H1 (cell line): ENCODE measurements around the gene ABCC11. TPM values are rescaled to one million over a fixed set of nuclear protein-coding genes. Genes with fewer than 3 reads are reported as not detected.

ENCODE experiments used
- CTCF ChIA-PET: fragments of 300-600 bp; sonication (Branson Sonifier 250); formaldehyde crosslinking; loops from one replicate; lab custom pipeline; 2021; ENCODE audit not compliant: partially characterized antibody; lab: Charles Lee
- POLR2A ChIA-PET: fragments of 300-600 bp; sonication (Branson Sonifier 250); formaldehyde crosslinking; loops from one replicate; lab custom pipeline; 2021; ENCODE audit warnings: inconsistent platforms; ENCODE audit not compliant: partially characterized antibody; lab: Charles Lee
- DNase-seq, 2 experiments: peaks; one replicate each; pipeline versions ENCODE4 v3.0.0 to v3.0.0-alpha.2; 2010 to 2022; ENCODE audit warnings: low spot score in 2 of 2, low read depth in 1 of 2, mixed read lengths in 1 of 2
- FAIRE-seq: peaks from 2 replicates; lab custom pipeline; 2011; peaks lifted over from hg19 to GRCh38; lab: Jason Lieb, UNC
- H2AFZ ChIP-seq: 2 replicates; pipeline ENCODE4 v1.8.1; 2012; ENCODE audit warnings: low read length, inconsistent platforms
- H2AK5ac ChIP-seq: 2 replicates; pipeline ENCODE4 v1.6.1; 2013; ENCODE audit warnings: low read depth, low read length
- H2BK120ac ChIP-seq: replicated peaks from 2 replicates; pipeline ENCODE3; 2013; ENCODE audit warnings: low read depth, low read length, inconsistent platforms
- H2BK12ac ChIP-seq: 2 replicates; pipeline ENCODE4 v1.6.1; 2013; ENCODE audit warnings: low read depth, low read length
- H2BK15ac ChIP-seq: 2 replicates; pipeline ENCODE4 v1.6.1; 2013; ENCODE audit warnings: low read length
- H2BK20ac ChIP-seq: 2 replicates; pipeline ENCODE4 v1.6.1; 2013; ENCODE audit warnings: low read length
- H2BK5ac ChIP-seq: 2 replicates; pipeline ENCODE4 v1.6.1; 2013; ENCODE audit warnings: low read depth, low read length
- H3K14ac ChIP-seq: 2 replicates; pipeline ENCODE4 v1.6.1; 2013; ENCODE audit warnings: inconsistent platforms; ENCODE audit not compliant: insufficient read length
- H3K18ac ChIP-seq: 2 replicates; pipeline ENCODE4 v1.6.1; 2013; ENCODE audit warnings: low read length; ENCODE audit errors: extremely low read depth
- H3K23ac ChIP-seq: 2 replicates; pipeline ENCODE4 v1.6.1; 2013; ENCODE audit warnings: inconsistent platforms; ENCODE audit not compliant: insufficient read length
- H3K23me2 ChIP-seq: 2 replicates; pipeline ENCODE4 v1.6.1; 2013; ENCODE audit warnings: low read depth, low read length
- H3K27ac ChIP-seq: 2 replicates; pipeline ENCODE4 v1.6.1; 2011; ENCODE audit warnings: low read depth, low read length, inconsistent platforms
- H3K27me3 ChIP-seq, 4 experiments: replicated peaks in 1 of 4; 1 replicate in 1 of 4; 2 replicates in 3 of 4; pipeline versions ENCODE4 v1.6.1 to v1.8.1; 2011 to 2013; ENCODE audit warnings: low read length in 3 of 4, mild to moderate bottlenecking in 3 of 4, inconsistent platforms in 2 of 4, mixed read lengths in 2 of 4, moderate library complexity in 1 of 4; ENCODE audit not compliant: control insufficient read depth in 3 of 4, insufficient read depth in 3 of 4; ENCODE audit errors: extremely low read depth in 1 of 4
- H3K36me3 ChIP-seq, 4 experiments: 2 replicates each; pipeline versions ENCODE4 v1.6.1 to v1.8.1; 2011 to 2013; ENCODE audit warnings: mild to moderate bottlenecking in 4 of 4, low read length in 3 of 4, moderate library complexity in 2 of 4, control low read depth in 1 of 4, inconsistent platforms in 1 of 4; ENCODE audit not compliant: insufficient read depth in 4 of 4, control insufficient read depth in 2 of 4
- H3K4ac ChIP-seq: replicated peaks from 2 replicates; pipeline ENCODE3; 2013; ENCODE audit warnings: low read length, low read depth, mixed read lengths, inconsistent platforms; ENCODE audit not compliant: insufficient read length
- H3K4me1 ChIP-seq, 4 experiments: replicated peaks in 1 of 4; 1 replicate in 1 of 4; 2 replicates in 3 of 4; pipeline versions ENCODE4 v1.6.1 to v1.8.1; 2011 to 2013; ENCODE audit warnings: low read length in 3 of 4, inconsistent platforms in 2 of 4, mixed read lengths in 1 of 4; ENCODE audit not compliant: insufficient read depth in 4 of 4, control insufficient read depth in 3 of 4
- H3K4me2 ChIP-seq, 2 experiments: 2 replicates each; pipeline versions ENCODE4 v1.6.1 to v1.8.1; 2011 to 2013; ENCODE audit warnings: low read depth in 2 of 2, low read length in 2 of 2, control low read depth in 1 of 2, inconsistent platforms in 1 of 2, mild to moderate bottlenecking in 1 of 2; ENCODE audit not compliant: insufficient read depth in 1 of 2
- H3K4me3 ChIP-seq, 4 experiments: fragments of 200-600, 300-600 bp in 1 of 4; sonication (generic), shearing (Covaris generic), sonication (Bioruptor Twin) in 1 of 4; 2 replicates each; pipeline versions ENCODE4 v1.5.1 to v1.8.1; 2011 to 2016; ENCODE audit warnings: low read length in 4 of 4, low read depth in 3 of 4, control low read depth in 2 of 4, inconsistent platforms in 2 of 4, mild to moderate bottlenecking in 2 of 4, mixed read lengths in 1 of 4, moderate library complexity in 1 of 4; ENCODE audit not compliant: insufficient read depth in 2 of 4; ENCODE audit errors: extremely low read depth in 1 of 4
- H3K56ac ChIP-seq: replicated peaks from 2 replicates; pipeline ENCODE3; 2013; ENCODE audit warnings: low read depth, mild to moderate bottlenecking, mixed read lengths, low read length, inconsistent platforms; ENCODE audit not compliant: insufficient read length
- H3K79me1 ChIP-seq: 2 replicates; pipeline ENCODE4 v1.6.1; 2013; ENCODE audit warnings: low read depth, low read length, control low read depth
- H3K79me2 ChIP-seq, 2 experiments: 2 replicates each; pipeline versions ENCODE4 v1.6.1 to v1.8.1; 2012 to 2013; ENCODE audit warnings: low read length in 2 of 2, mild to moderate bottlenecking in 2 of 2, inconsistent platforms in 1 of 2; ENCODE audit not compliant: insufficient read depth in 2 of 2, control insufficient read depth in 1 of 2
- H3K9ac ChIP-seq, 4 experiments: replicated peaks in 1 of 4; 1 replicate in 1 of 4; 2 replicates in 3 of 4; pipeline versions ENCODE4 v1.6.1 to v1.8.1; 2011 to 2013; ENCODE audit warnings: low read depth in 3 of 4, low read length in 3 of 4, control low read depth in 2 of 4, mild to moderate bottlenecking in 2 of 4, moderate library complexity in 2 of 4, inconsistent platforms in 1 of 4; ENCODE audit errors: extremely low read depth in 1 of 4
- H3K9me3 ChIP-seq, 2 experiments: 2 replicates each; pipeline versions ENCODE4 v1.6.1 to v1.8.1; 2012 to 2013; ENCODE audit warnings: mild to moderate bottlenecking in 2 of 2, moderate library complexity in 2 of 2, control low read depth in 1 of 2, inconsistent platforms in 1 of 2, low read depth in 1 of 2, low read length in 1 of 2, mixed read lengths in 1 of 2; ENCODE audit not compliant: insufficient read depth in 2 of 2
- H4K20me1 ChIP-seq, 2 experiments: replicated peaks in 1 of 2; 2 replicates each; pipeline versions ENCODE3 to v1.8.1; 2011 to 2013; ENCODE audit warnings: inconsistent platforms in 2 of 2, low read length in 2 of 2, mild to moderate bottlenecking in 1 of 2; ENCODE audit not compliant: insufficient read depth in 2 of 2, control insufficient read depth in 1 of 2
- H4K5ac ChIP-seq: 2 replicates; pipeline ENCODE4 v1.6.1; 2013; ENCODE audit warnings: low read length, low read depth, mixed read lengths, inconsistent platforms; ENCODE audit not compliant: insufficient read length
- H4K8ac ChIP-seq: 2 replicates; pipeline ENCODE4 v1.8.0; 2013; ENCODE audit warnings: mild to moderate bottlenecking, moderate library complexity, low read length, inconsistent platforms; ENCODE audit not compliant: insufficient read depth; ENCODE audit errors: extremely low read depth
- H4K91ac ChIP-seq: replicated peaks from 2 replicates; pipeline ENCODE3; 2013; ENCODE audit warnings: low read length, mixed read lengths, inconsistent platforms; ENCODE audit not compliant: insufficient read length
- BCL11A ChIP-seq, 2 experiments: IDR thresholded peaks; one replicate each; pipeline ENCODE4 v1.6.1; 2011; ENCODE audit warnings: low read depth in 2 of 2, low read length in 2 of 2, mild to moderate bottlenecking in 2 of 2
- EZH2 ChIP-seq: fragments of 200-600 bp; sonication (generic); IDR thresholded peaks from 2 replicates; pipeline ENCODE4 v1.7.1; 2012; ENCODE audit warnings: low read depth, mild to moderate bottlenecking, moderate library complexity, low read length, inconsistent platforms; ENCODE audit not compliant: severe bottlenecking
- JUN ChIP-seq: IDR thresholded peaks from 2 replicates; pipeline ENCODE4 v1.6.1; 2011; ENCODE audit warnings: low read depth, mild to moderate bottlenecking, improper control_type of control experiment, low read length
- PHF8 ChIP-seq: fragments of 200-600 bp; sonication (generic); conservative IDR thresholded peaks from 2 replicates; pipeline ENCODE4 v1.7.1; 2012; ENCODE audit warnings: low read depth, mild to moderate bottlenecking, inconsistent platforms, low read length, moderate library complexity
- RAD21 ChIP-seq, 2 experiments: IDR thresholded peaks in 1 of 2; conservative IDR thresholded peaks in 1 of 2; 2 replicates each; pipeline ENCODE4 v1.6.1; 2011; ENCODE audit warnings: low read depth in 2 of 2, low read length in 2 of 2, improper control_type of control experiment in 1 of 2, inconsistent platforms in 1 of 2, mild to moderate bottlenecking in 1 of 2, moderate library complexity in 1 of 2
- RFX5 ChIP-seq: IDR thresholded peaks from 2 replicates; pipeline ENCODE4 v1.6.1; 2011; ENCODE audit warnings: low read depth, low read length, improper control_type of control experiment, borderline replicate concordance
- SAP30 ChIP-seq: fragments of 300-600 bp; sonication (generic); IDR thresholded peaks from 2 replicates; pipeline ENCODE4 v1.7.1; 2012; ENCODE audit warnings: low read length, moderate library complexity, mild to moderate bottlenecking, inconsistent platforms; ENCODE audit not compliant: insufficient read depth, insufficient replicate concordance
- SRF ChIP-seq: IDR thresholded peaks from 2 replicates; pipeline ENCODE4 v1.6.1; 2011; ENCODE audit warnings: mild to moderate bottlenecking, low read depth, low read length, moderate library complexity
- TAF7 ChIP-seq: optimal IDR thresholded peaks from 2 replicates; pipeline ENCODE3; 2011; ENCODE audit warnings: low read depth, mild to moderate bottlenecking, inconsistent platforms, low read length, moderate library complexity, borderline replicate concordance
- TBP ChIP-seq: IDR thresholded peaks from 2 replicates; pipeline ENCODE4 v1.6.1; 2011; ENCODE audit warnings: low read depth, low read length, improper control_type of control experiment
- ZNF274 ChIP-seq: IDR thresholded peaks from 2 replicates; pipeline ENCODE4 v1.7.0; 2012; ENCODE audit warnings: low read length, borderline replicate concordance; ENCODE audit errors: extremely low read depth
- WGBS, 2 experiments: shearing (Covaris generic) in 1 of 2; methylation state at CpG; one replicate each; pipeline versions ENCODE4 v1.1.6 to v1.1.7; 2013 to 2015; ENCODE audit warnings: low lambda C conversion rate in 2 of 2, mixed read lengths in 2 of 2, inconsistent platforms in 1 of 2, low coverage in 1 of 2, missing lambda C conversion rate in 1 of 2; ENCODE audit not compliant: insufficient replicate concordance in 2 of 2, insufficient coverage in 1 of 2, insufficient read length in 1 of 2; ENCODE audit errors: extremely low coverage in 1 of 2, missing lambda C conversion rate in 1 of 2; 5-methylcytosine and 5-hydroxymethylcytosine counted together
- polyA plus RNA-seq, 7 experiments: library from polyadenylated mRNA; depleted of rRNA in 3 of 7; stranded (reverse) in 5 of 7; unstranded in 2 of 7; fragments of >200 nt in 5 of 7; fragments of 200-250 nt in 2 of 7; gene quantifications; 1 replicate in 5 of 7; 2 replicates in 1 of 7; 4 replicates in 1 of 7; pipeline versions ENCODE4 v1.2.1 to v1.2.3, GENCODE V29; 2011 to 2013; ENCODE audit warnings: missing spikeins in 2 of 7, mixed read lengths in 2 of 7
- total RNA-seq: library from RNA; stranded (reverse); fragmentation: NEBNext Ultra II Directional; extraction: Animal tissue kit (Norgen Biotek cat#: 25700); gene quantifications from 2 replicates; pipeline ENCODE4 v1.2.1, GENCODE V29; 2021
- TF ChIP-seq, protein P1 (sequence below): IDR thresholded peaks from 2 replicates; pipeline ENCODE4 v1.6.1; 2011; ENCODE audit warnings: low read length, improper control_type of control experiment

Gene ABCC11
- total and polyA plus RNA-seq, 2 of the 8 experiments (the other 6 are each of a cell fraction or from before 2014, with no cell fraction given) = 0.06 TPM; not detected in 1

DNA sequence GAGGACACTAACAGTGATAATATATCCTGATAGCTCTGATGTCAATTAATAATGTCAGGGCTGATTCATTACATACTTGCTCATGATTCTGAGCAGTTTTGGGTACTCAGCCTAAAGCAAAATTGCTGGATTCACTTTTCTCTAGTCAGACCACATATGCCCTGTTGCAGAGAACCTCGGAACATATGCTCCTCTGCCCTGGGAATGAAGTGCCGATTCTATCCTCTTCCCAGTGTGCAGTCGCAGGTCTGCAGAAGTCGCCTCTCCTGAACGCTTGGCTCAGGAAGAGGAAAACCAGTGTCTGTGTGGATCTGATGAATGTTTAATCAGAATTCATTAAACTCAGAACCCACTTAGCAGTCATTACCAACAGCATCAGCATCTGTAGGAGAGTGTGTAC, 126.1 kb downstream of the ABCC11 start:
- Histone ChIP-seq H3K18ac (no peak overlapping the region), H3K4ac (no peak overlapping the region), H3K9ac (no peak overlapping the region), H3K56ac (no peak overlapping the region), H3K36me3 (no peaks in the 10 kb centered on the region), H3K23ac (no peak overlapping the region), H2AFZ (no peak overlapping the region), H2BK12ac (no peak overlapping the region), H3K4me3 (no peak overlapping the region), H3K23me2 (no peaks in the 10 kb centered on the region), H3K4me2 (no peak overlapping the region), H3K27ac (no peak overlapping the region), H3K79me2 (no peaks in the 10 kb centered on the region), H2AK5ac (no peak overlapping the region), H3K27me3 (no peaks in the 10 kb centered on the region), H3K9me3 (no peaks in the 10 kb centered on the region), H3K79me1 (no peaks in the 10 kb centered on the region), H2BK5ac (no peak overlapping the region), H4K20me1 (no peaks in the 10 kb centered on the region), H2BK120ac (no peak overlapping the region), H4K91ac (no peak overlapping the region), H2BK15ac (no peak overlapping the region), H3K4me1 (no peaks in the 10 kb centered on the region), H2BK20ac (no peak overlapping the region), H4K5ac (no peak overlapping the region), H4K8ac (no peak overlapping the region; the same call in 1 of the 2 replicates), H3K14ac (no peak overlapping the region)
- CTCF ChIA-PET = interaction anchor here (0.6 to 2.1 kb wide), 2 partner anchors 24 to 44 kb away, joined by 3 to 5 read pairs; no protein-coding TSS in a partner anchor
- FAIRE-seq (no peak), DNase-seq (no peak)
- TF ChIP-seq, protein P1, sequence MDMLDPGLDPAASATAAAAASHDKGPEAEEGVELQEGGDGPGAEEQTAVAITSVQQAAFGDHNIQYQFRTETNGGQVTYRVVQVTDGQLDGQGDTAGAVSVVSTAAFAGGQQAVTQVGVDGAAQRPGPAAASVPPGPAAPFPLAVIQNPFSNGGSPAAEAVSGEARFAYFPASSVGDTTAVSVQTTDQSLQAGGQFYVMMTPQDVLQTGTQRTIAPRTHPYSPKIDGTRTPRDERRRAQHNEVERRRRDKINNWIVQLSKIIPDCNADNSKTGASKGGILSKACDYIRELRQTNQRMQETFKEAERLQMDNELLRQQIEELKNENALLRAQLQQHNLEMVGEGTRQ = no peak
- TF ChIP-seq TBP = no peak
- no peak for TF ChIP-seq PHF8
- no peak for TF ChIP-seq RAD21 (IDR thresholded peaks at IDR 0.05 in 1 of 2, conservative IDR thresholded peaks at IDR 0.05 in 1 of 2; ENCODE audit: low read depth in 2 of 2, low read length in 2 of 2)
- TF ChIP-seq ZNF274 = no peak
- TF ChIP-seq JUN = no peak
- TF ChIP-seq RFX5 = no peak
- no peak for TF ChIP-seq EZH2
- TF ChIP-seq TAF7 = no peak
- TF ChIP-seq SRF = no peak
- no peak for TF ChIP-seq BCL11A (IDR thresholded peaks at IDR 0.05; ENCODE audit: low read depth in 2 of 2, low read length in 2 of 2)
- no peak for TF ChIP-seq SAP30
- POLR2A ChIA-PET = no interaction called here
- WGBS, 2 experiments = 91% methylated on average over 5 of the region's 5 CpGs; no CpG with 5 or more reads in 1 of the 2 experiments
